HCT116 (cell line): ENCODE measurements around the gene PRKG1. TPM values are rescaled to one million over a fixed set of nuclear protein-coding genes. Genes with fewer than 3 reads are reported as not detected.
"Not testable (repeated sequence)": the region's sequence is repeated elsewhere in the genome, so short reads cannot be mapped to it uniquely, and the experiment has no call there.

Experiments
- ATAC-seq: fragments of 200-7000 bp; cut with Tn5 transposase; 2 replicates; pipeline ENCODE4 v1.9.1; 2020; ENCODE audit warnings: mild to moderate bottlenecking, moderate library complexity
- BruUV-seq: library from RNA; stranded (reverse); fragments of 400-500 nt; replicated peaks from 2 replicates; lab custom pipeline; 2021; lab: Mats Ljungman, UMichigan
- CTCF ChIA-PET: fragments of 300-600 bp; sonication (Branson Sonifier 250); formaldehyde crosslinking; loops from one replicate; lab custom pipeline; 2021; ENCODE audit warnings: antibody characterized with exemption; lab: Charles Lee
- POLR2A ChIA-PET: fragments of 300-600, 350-600 bp; sonication (Branson Sonifier 250); formaldehyde crosslinking; loops from one replicate; lab custom pipeline; 2021; ENCODE audit warnings: antibody characterized with exemption; lab: Charles Lee
- RAD21 ChIA-PET, 2 experiments: fragments of 300-600 bp; sonication (Branson Sonifier 250); formaldehyde crosslinking; loops; one replicate each; lab custom pipeline; 2023; ENCODE audit warnings: low total read pairs in 2 of 2; ENCODE audit not compliant: uncharacterized antibody in 2 of 2, unreplicated experiment in 2 of 2, low non-redundant PET in 1 of 2; lab: Charles Lee
- DNase-seq: peaks from one replicate; pipeline ENCODE4 v3.0.0-alpha.2; 2010; ENCODE audit warnings: low read depth, low spot score
- H2AFZ ChIP-seq: fragments of 200-600 bp; shearing (Covaris generic), sonication (generic); 2 replicates; pipeline ENCODE4 v1.6.1; 2017; ENCODE audit warnings: low read depth, mixed run types, mixed read lengths, antibody characterized with exemption, low read length; ENCODE audit not compliant: poor library complexity, severe bottlenecking
- H3K27ac ChIP-seq: 2 replicates; pipeline ENCODE4 v1.5.1; 2012; ENCODE audit warnings: low read depth, low read length
- H3K27me3 ChIP-seq: fragments of 200-600 bp; sonication (generic); 2 replicates; pipeline ENCODE4 v1.6.1; 2016; ENCODE audit warnings: mixed run types, low read length, mixed read lengths; ENCODE audit not compliant: insufficient read depth
- H3K36me3 ChIP-seq, 2 experiments: fragments of 200-500 bp in 1 of 2; fragments of 200-600 bp in 1 of 2; sonication (Bioruptor generic) in 1 of 2; sonication (generic) in 1 of 2; 2 replicates each; pipeline versions ENCODE4 v1.5.1 to v1.6.1; 2014 to 2016; ENCODE audit warnings: low read length in 2 of 2, inconsistent platforms in 1 of 2, mixed read lengths in 1 of 2, mixed run types in 1 of 2; ENCODE audit not compliant: insufficient read depth in 2 of 2, control insufficient read depth in 1 of 2
- H3K4me1 ChIP-seq, 2 experiments: fragments of 200-600 bp in 1 of 2; sonication (generic) in 1 of 2; 2 replicates each; pipeline versions ENCODE4 v1.5.1 to v1.6.1; 2012 to 2017; ENCODE audit warnings: low read length in 2 of 2, inconsistent platforms in 1 of 2, mild to moderate bottlenecking in 1 of 2, mixed read lengths in 1 of 2, mixed run types in 1 of 2, moderate library complexity in 1 of 2; ENCODE audit not compliant: insufficient read depth in 2 of 2, control insufficient read depth in 1 of 2
- H3K4me2 ChIP-seq: fragments of 200-600 bp; sonication (generic); 2 replicates; pipeline ENCODE4 v1.6.1; 2017; ENCODE audit warnings: mixed run types, low read length, mixed read lengths
- H3K4me3 ChIP-seq, 2 experiments: fragments of 200-600 bp in 1 of 2; sonication (generic) in 1 of 2; replicated peaks in 1 of 2; 2 replicates each; pipeline ENCODE4 v1.5.1; 2011 to 2016; ENCODE audit warnings: low read length in 2 of 2, control low read depth in 1 of 2, low read depth in 1 of 2, mild to moderate bottlenecking in 1 of 2, mixed read lengths in 1 of 2, mixed run types in 1 of 2
- H3K79me2 ChIP-seq: fragments of 200-600 bp; sonication (generic); 2 replicates; pipeline ENCODE4 v1.6.1; 2017; ENCODE audit warnings: mild to moderate bottlenecking, mixed run types, low read length, moderate library complexity, mixed read lengths; ENCODE audit not compliant: insufficient read depth
- H3K9ac ChIP-seq: fragments of 200-600 bp; sonication (generic); 2 replicates; pipeline ENCODE4 v1.6.1; 2016; ENCODE audit warnings: low read length, mixed read lengths
- H3K9me2 ChIP-seq: fragments of 200-600 bp; sonication (generic), shearing (Covaris generic); 2 replicates; pipeline ENCODE4 v1.6.1; 2017; ENCODE audit warnings: mixed run types, mild to moderate bottlenecking, moderate library complexity; ENCODE audit not compliant: insufficient read depth
- H3K9me3 ChIP-seq, 2 experiments: fragments of 200-500 bp in 1 of 2; fragments of 200-600 bp in 1 of 2; sonication (Bioruptor generic) in 1 of 2; sonication (generic) in 1 of 2; 2 replicates each; pipeline ENCODE4 v1.6.1; 2014 to 2017; ENCODE audit warnings: low read length in 2 of 2, mixed read lengths in 2 of 2, inconsistent platforms in 1 of 2, low read depth in 1 of 2, mild to moderate bottlenecking in 1 of 2, mixed run types in 1 of 2, moderate library complexity in 1 of 2; ENCODE audit not compliant: control insufficient read depth in 1 of 2, insufficient read depth in 1 of 2
- H4K20me1 ChIP-seq: fragments of 200-600 bp; sonication (generic), shearing (Covaris generic); 2 replicates; pipeline ENCODE4 v1.6.1; 2017; ENCODE audit warnings: mixed run types, mild to moderate bottlenecking, moderate library complexity; ENCODE audit not compliant: insufficient read depth
- CBX3 ChIP-seq: IDR thresholded peaks from 2 replicates; pipeline ENCODE4 v1.6.1; 2012; ENCODE audit warnings: low read depth
- CEBPB ChIP-seq: IDR thresholded peaks from 2 replicates; pipeline ENCODE4 v1.6.1; 2012; ENCODE audit warnings: low read depth
- EZH2 ChIP-seq: fragments of 200-600 bp; sonication (generic); IDR thresholded peaks from 2 replicates; pipeline ENCODE4 v1.6.1; 2017; ENCODE audit warnings: antibody characterized with exemption, mixed run types
- FOSL1 ChIP-seq: IDR thresholded peaks from 2 replicates; pipeline ENCODE4 v1.6.1; 2012; ENCODE audit warnings: low read depth
- POLR2AphosphoS5 ChIP-seq: IDR thresholded peaks from 2 replicates; pipeline ENCODE4 v1.6.1; 2011; ENCODE audit warnings: mild to moderate bottlenecking, low read depth, low read length, moderate library complexity
- REST ChIP-seq: IDR thresholded peaks from 2 replicates; pipeline ENCODE4 v1.6.1; 2012; ENCODE audit warnings: low read depth
- TCF7L2 ChIP-seq: IDR thresholded peaks from 2 replicates; pipeline ENCODE4 v1.7.0; 2011; ENCODE audit warnings: borderline replicate concordance, inconsistent platforms; ENCODE audit not compliant: insufficient read depth, insufficient read length; ENCODE audit errors: extremely low read depth
- intact Hi-C: fragments of 100-400 bp; cut with micrococcal nuclease; formaldehyde crosslinking; loops from 2 replicates; pipeline ENCODE4 v1.10.0; 2022
- total RNA-seq: library from RNA; stranded (reverse); gene quantifications from one replicate; pipeline ENCODE4 v1.2.1, GENCODE V29; 2021; ENCODE audit not compliant: unreplicated experiment
- TF ChIP-seq, protein P1 (sequence below): IDR thresholded peaks from 2 replicates; pipeline ENCODE4 v1.6.1; 2011; ENCODE audit warnings: mild to moderate bottlenecking, low read length, moderate library complexity; ENCODE audit not compliant: insufficient replicate concordance; ENCODE audit errors: extremely low read depth
- TF ChIP-seq, protein P2 (sequence below): IDR thresholded peaks from 2 replicates; pipeline ENCODE4 v1.6.1; 2012

Gene PRKG1
- total RNA-seq, 1 experiment from 2014 or later: 1.4 TPM

DNA sequence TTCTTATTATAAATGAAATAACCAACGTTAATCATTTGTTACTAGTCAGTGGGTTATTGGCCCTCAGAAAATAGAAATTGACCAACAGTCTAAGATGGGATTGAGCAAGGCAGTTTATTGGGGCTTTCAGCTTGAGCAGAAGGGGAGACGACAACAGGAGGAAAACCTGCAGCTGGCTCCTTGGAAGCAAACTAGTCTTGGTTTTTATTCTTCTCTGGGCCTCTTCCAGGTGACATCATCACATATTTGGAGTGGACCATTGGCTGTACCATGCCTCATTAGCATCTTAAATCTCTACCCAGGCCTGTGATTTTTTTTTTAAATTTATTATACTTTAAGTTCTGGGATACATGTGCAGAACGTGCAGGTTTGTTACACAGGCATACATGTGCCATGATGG lies 684.1 kb downstream of the PRKG1 start:
- CTCF ChIA-PET: no interaction called here
- BruUV-seq: no TSS peak

GRCh38 chr10:51758838-51759237 lies 684.6 kb downstream of the PRKG1 start:
- H3K27me3 ChIP-seq, H3K9me2 ChIP-seq, H3K9me3 ChIP-seq, POLR2A ChIA-PET, H2AFZ ChIP-seq, BruUV-seq, H3K4me1 ChIP-seq, RAD21 ChIA-PET, ATAC-seq, H3K4me3 ChIP-seq, DNase-seq, H3K27ac ChIP-seq, H3K9ac ChIP-seq, CTCF ChIA-PET, H4K20me1 ChIP-seq, H3K4me2 ChIP-seq, H3K36me3 ChIP-seq, H3K79me2 ChIP-seq, intact Hi-C loops: not testable (repeated sequence)

More for the DNA sequence above, 684.1 kb downstream of the PRKG1 start:
- Histone ChIP-seq H3K4me2 (no peak overlapping the region), H2AFZ (no peak overlapping the region), H3K9ac (no peak overlapping the region), H3K4me1 (no peaks in the 10 kb centered on the region), H3K9me2 (no peaks in the 10 kb centered on the region)
- DNase-seq: no peak
- TF ChIP-seq FOSL1: no peak
- TF ChIP-seq EZH2: no peak
- no peak for TF ChIP-seq CEBPB
- no peak for TF ChIP-seq POLR2AphosphoS5
- TF ChIP-seq REST: no peak
- no peak for TF ChIP-seq CBX3
- TF ChIP-seq, protein P1, sequence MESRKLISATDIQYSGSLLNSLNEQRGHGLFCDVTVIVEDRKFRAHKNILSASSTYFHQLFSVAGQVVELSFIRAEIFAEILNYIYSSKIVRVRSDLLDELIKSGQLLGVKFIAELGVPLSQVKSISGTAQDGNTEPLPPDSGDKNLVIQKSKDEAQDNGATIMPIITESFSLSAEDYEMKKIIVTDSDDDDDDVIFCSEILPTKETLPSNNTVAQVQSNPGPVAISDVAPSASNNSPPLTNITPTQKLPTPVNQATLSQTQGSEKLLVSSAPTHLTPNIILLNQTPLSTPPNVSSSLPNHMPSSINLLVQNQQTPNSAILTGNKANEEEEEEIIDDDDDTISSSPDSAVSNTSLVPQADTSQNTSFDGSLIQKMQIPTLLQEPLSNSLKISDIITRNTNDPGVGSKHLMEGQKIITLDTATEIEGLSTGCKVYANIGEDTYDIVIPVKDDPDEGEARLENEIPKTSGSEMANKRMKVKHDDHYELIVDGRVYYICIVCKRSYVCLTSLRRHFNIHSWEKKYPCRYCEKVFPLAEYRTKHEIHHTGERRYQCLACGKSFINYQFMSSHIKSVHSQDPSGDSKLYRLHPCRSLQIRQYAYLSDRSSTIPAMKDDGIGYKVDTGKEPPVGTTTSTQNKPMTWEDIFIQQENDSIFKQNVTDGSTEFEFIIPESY: no peak
- no peak for TF ChIP-seq TCF7L2
- TF ChIP-seq, protein P2, sequence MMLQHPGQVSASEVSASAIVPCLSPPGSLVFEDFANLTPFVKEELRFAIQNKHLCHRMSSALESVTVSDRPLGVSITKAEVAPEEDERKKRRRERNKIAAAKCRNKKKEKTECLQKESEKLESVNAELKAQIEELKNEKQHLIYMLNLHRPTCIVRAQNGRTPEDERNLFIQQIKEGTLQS: no peak
- TF ChIP-seq, all 23 proteins: peak for 0
- Histone ChIP-seq H3K4me3 (no peak overlapping the region), H3K27me3 (peaks cover 8% of the 10 kb centered on the region), H3K9me3 (no peaks in the 10 kb centered on the region), H3K79me2 (no peaks in the 10 kb centered on the region), H4K20me1 (no peaks in the 10 kb centered on the region), H3K27ac (no peak overlapping the region), H3K36me3 (no peaks in the 10 kb centered on the region)
- ATAC-seq: no peak
- intact Hi-C loops: no loop called here
- ChIA-PET RAD21 (no interaction called here), POLR2A (no interaction called here)
